ENCODE results near the gene IL12RB2.

The IL12RB2 gene

GRCh38 chr1:67355745-67356424 lies 48.2 kb downstream of the IL12RB2 start:
- no peak for DNase-seq (ENCODE audit: insufficient read length, low spot score)
- TF ChIP-seq TAF1 (IDR thresholded peaks at IDR 0.05; ENCODE audit: low read depth, low read length), result no peak
- no peak for TF ChIP-seq POU2F2 (IDR thresholded peaks at IDR 0.05; ENCODE audit: low read depth, low read length)
- TF ChIP-seq POLR2AphosphoS5 (IDR thresholded peaks at IDR 0.05; ENCODE audit: low read depth, low read length), result no peak
- TF ChIP-seq SPI1 (IDR thresholded peaks at IDR 0.05; ENCODE audit: low read depth, low read length), result no peak
- FAIRE-seq, result no peak

GRCh38 chr1:67359592-67359991 lies 51.9 kb downstream of the IL12RB2 start:
- DNase-seq (ENCODE audit: insufficient read length, low spot score), result no peak
- no peak for FAIRE-seq
- TF ChIP-seq POU2F2 (IDR thresholded peaks at IDR 0.05; ENCODE audit: low read depth, low read length) (no peak), TAF1 (IDR thresholded peaks at IDR 0.05; ENCODE audit: low read depth, low read length) (no peak), PAX5 (IDR thresholded peaks at IDR 0.05; ENCODE audit: insufficient read depth, low read length, severe bottlenecking) (no peak), SPI1 (IDR thresholded peaks at IDR 0.05; ENCODE audit: low read depth, low read length) (no peak)

GRCh38 chr1:67361641-67362040 lies 54.0 kb downstream of the IL12RB2 start:
- TF ChIP-seq POLR2A (IDR thresholded peaks at IDR 0.05; ENCODE audit: low read depth, low read length) (no peak), POLR2AphosphoS5 (IDR thresholded peaks at IDR 0.05; ENCODE audit: low read depth, low read length) (no peak), PAX5 (IDR thresholded peaks at IDR 0.05; ENCODE audit: insufficient read depth, low read length, severe bottlenecking) (no peak), SPI1 (IDR thresholded peaks at IDR 0.05; ENCODE audit: low read depth, low read length) (no peak), POU2F2 (IDR thresholded peaks at IDR 0.05; ENCODE audit: low read depth, low read length) (no peak), TAF1 (IDR thresholded peaks at IDR 0.05; ENCODE audit: low read depth, low read length) (no peak)
- DNase-seq (ENCODE audit: insufficient read length, low spot score) (no peak), FAIRE-seq (no peak)

GRCh38 chr1:67367370-67368045 lies 59.8 kb downstream of the IL12RB2 start:
- no peak for FAIRE-seq
- TF ChIP-seq POLR2A (IDR thresholded peaks at IDR 0.05; ENCODE audit: low read depth, low read length) (no peak), POLR2AphosphoS5 (IDR thresholded peaks at IDR 0.05; ENCODE audit: low read depth, low read length) (no peak), TAF1 (IDR thresholded peaks at IDR 0.05; ENCODE audit: low read depth, low read length) (no peak), POU2F2 (IDR thresholded peaks at IDR 0.05; ENCODE audit: low read depth, low read length) (no peak), PAX5 (IDR thresholded peaks at IDR 0.05; ENCODE audit: insufficient read depth, low read length, severe bottlenecking) (no peak), SPI1 (IDR thresholded peaks at IDR 0.05; ENCODE audit: low read depth, low read length) (no peak)
- DNase-seq (ENCODE audit: insufficient read length, low spot score), result no peak

GRCh38 chr1:67368046-67368514 lies 60.4 kb downstream of the IL12RB2 start:
- FAIRE-seq (no peak), DNase-seq (ENCODE audit: insufficient read length, low spot score) (no peak)
- TF ChIP-seq SPI1 (IDR thresholded peaks at IDR 0.05; ENCODE audit: low read depth, low read length) (no peak), TAF1 (IDR thresholded peaks at IDR 0.05; ENCODE audit: low read depth, low read length) (no peak), POLR2AphosphoS5 (IDR thresholded peaks at IDR 0.05; ENCODE audit: low read depth, low read length) (no peak), PAX5 (IDR thresholded peaks at IDR 0.05; ENCODE audit: insufficient read depth, low read length, severe bottlenecking) (no peak), POLR2A (IDR thresholded peaks at IDR 0.05; ENCODE audit: low read depth, low read length) (no peak), POU2F2 (IDR thresholded peaks at IDR 0.05; ENCODE audit: low read depth, low read length) (no peak)

GRCh38 chr1:67371043-67371442 lies 63.4 kb downstream of the IL12RB2 start:
- FAIRE-seq (no peak), DNase-seq (ENCODE audit: insufficient read length, low spot score) (no peak)
- no peak for TF ChIP-seq TAF1 (IDR thresholded peaks at IDR 0.05; ENCODE audit: low read depth, low read length)
- TF ChIP-seq POLR2AphosphoS5 (IDR thresholded peaks at IDR 0.05; ENCODE audit: low read depth, low read length), result no peak
- TF ChIP-seq POLR2A (IDR thresholded peaks at IDR 0.05; ENCODE audit: low read depth, low read length), result no peak
- no peak for TF ChIP-seq PAX5 (IDR thresholded peaks at IDR 0.05; ENCODE audit: insufficient read depth, low read length, severe bottlenecking)
- no peak for TF ChIP-seq POU2F2 (IDR thresholded peaks at IDR 0.05; ENCODE audit: low read depth, low read length)
- no peak for TF ChIP-seq SPI1 (IDR thresholded peaks at IDR 0.05; ENCODE audit: low read depth, low read length)

- DNase-seq (ENCODE audit: insufficient read length, low spot score), result no peak
Measured at GRCh38 chr1:67371681-67372080, 64.0 kb downstream of the IL12RB2 start.

GRCh38 chr1:67372136-67372535 lies 64.5 kb downstream of the IL12RB2 start:
- TF ChIP-seq PAX5 (IDR thresholded peaks at IDR 0.05; ENCODE audit: insufficient read depth, low read length, severe bottlenecking) (no peak), POU2F2 (IDR thresholded peaks at IDR 0.05; ENCODE audit: low read depth, low read length) (no peak), SPI1 (IDR thresholded peaks at IDR 0.05; ENCODE audit: low read depth, low read length) (no peak), POLR2A (IDR thresholded peaks at IDR 0.05; ENCODE audit: low read depth, low read length) (no peak), POLR2AphosphoS5 (IDR thresholded peaks at IDR 0.05; ENCODE audit: low read depth, low read length) (no peak), TAF1 (IDR thresholded peaks at IDR 0.05; ENCODE audit: low read depth, low read length) (no peak)
- no peak for DNase-seq (ENCODE audit: insufficient read length, low spot score)
- FAIRE-seq, result no peak

More at GRCh38 chr1:67371681-67372080, 64.0 kb downstream of the IL12RB2 start:
- TF ChIP-seq SPI1 (IDR thresholded peaks at IDR 0.05; ENCODE audit: low read depth, low read length) (no peak), POLR2A (IDR thresholded peaks at IDR 0.05; ENCODE audit: low read depth, low read length) (no peak), POLR2AphosphoS5 (IDR thresholded peaks at IDR 0.05; ENCODE audit: low read depth, low read length) (no peak), PAX5 (IDR thresholded peaks at IDR 0.05; ENCODE audit: insufficient read depth, low read length, severe bottlenecking) (no peak), TAF1 (IDR thresholded peaks at IDR 0.05; ENCODE audit: low read depth, low read length) (no peak), POU2F2 (IDR thresholded peaks at IDR 0.05; ENCODE audit: low read depth, low read length) (no peak)
- no peak for FAIRE-seq

GRCh38 chr1:67372898-67373297 lies 65.2 kb downstream of the IL12RB2 start:
- TF ChIP-seq POLR2A (IDR thresholded peaks at IDR 0.05; ENCODE audit: low read depth, low read length), result no peak
- TF ChIP-seq SPI1 (IDR thresholded peaks at IDR 0.05; ENCODE audit: low read depth, low read length), result no peak
- no peak for TF ChIP-seq PAX5 (IDR thresholded peaks at IDR 0.05; ENCODE audit: insufficient read depth, low read length, severe bottlenecking)
- no peak for TF ChIP-seq TAF1 (IDR thresholded peaks at IDR 0.05; ENCODE audit: low read depth, low read length)
- TF ChIP-seq POU2F2 (IDR thresholded peaks at IDR 0.05; ENCODE audit: low read depth, low read length), result no peak
- TF ChIP-seq POLR2AphosphoS5 (IDR thresholded peaks at IDR 0.05; ENCODE audit: low read depth, low read length), result no peak
- FAIRE-seq, result no peak

More at GRCh38 chr1:67372898-67373297, 65.2 kb downstream of the IL12RB2 start:
- DNase-seq (ENCODE audit: insufficient read length, low spot score), result no peak

Measured in GM12891 (cell line).